Measurements from ENCODE around the gene POLDIP3. TPM values are rescaled to one million over a fixed set of nuclear protein-coding genes. Genes with fewer than 3 reads are reported as not detected.
A peak's percentile ranks its signal among the peaks of the same experiment; 100 is the strongest.

The POLDIP3 gene
- total and polyA plus RNA-seq, 2 experiments from 2014 or later = 31.4 to 40.3 TPM

- peaks cover 69% of the 10 kb centered on the region for H3K79me2 ChIP-seq
- H3K9me3 ChIP-seq (ENCODE audit: low read depth) = no peaks in the 10 kb centered on the region
- 99% methylated on average over 11 of the region's 12 CpGs for WGBS (ENCODE audit: low lambda C conversion rate, missing lambda C conversion rate)
- no peak for DNase-seq (ENCODE audit: low spot score)
- H3K4me2 ChIP-seq = no peak overlapping the region
- no peaks in the 10 kb centered on the region for H3K27me3 ChIP-seq
- no peaks in the 10 kb centered on the region for H3K9me2 ChIP-seq (replicated peaks; ENCODE audit: insufficient read depth)
- TF ChIP-seq EZH2phosphoT487 (IDR thresholded peaks at IDR 0.05; ENCODE audit: low read depth, severe bottlenecking, unreplicated experiment) = no peak
- no peak for TF ChIP-seq EZH2 (IDR thresholded peaks at IDR 0.05; ENCODE audit: borderline replicate concordance)
- no peak for TF ChIP-seq CTCF (IDR thresholded peaks at IDR 0.05; ENCODE audit: poor library complexity)
- H3K4me3 ChIP-seq = no peak overlapping the region
- H3K36me3 ChIP-seq (replicated peaks; ENCODE audit: insufficient read depth, low read depth) = peaks cover under 1% of the 10 kb centered on the region
- no peak overlapping the region for H3K27ac ChIP-seq
- H4K20me1 ChIP-seq (ENCODE audit: insufficient read depth, poor library complexity, severe bottlenecking) = peaks cover 7% of the 10 kb centered on the region
- peaks cover 14% of the 10 kb centered on the region for H3K4me1 ChIP-seq (ENCODE audit: insufficient read depth)
- H2AFZ ChIP-seq = no peak overlapping the region
These were observed 22.9 kb upstream of the POLDIP3 start for GRCh38 chr22:42637555-42637954.

DNA sequence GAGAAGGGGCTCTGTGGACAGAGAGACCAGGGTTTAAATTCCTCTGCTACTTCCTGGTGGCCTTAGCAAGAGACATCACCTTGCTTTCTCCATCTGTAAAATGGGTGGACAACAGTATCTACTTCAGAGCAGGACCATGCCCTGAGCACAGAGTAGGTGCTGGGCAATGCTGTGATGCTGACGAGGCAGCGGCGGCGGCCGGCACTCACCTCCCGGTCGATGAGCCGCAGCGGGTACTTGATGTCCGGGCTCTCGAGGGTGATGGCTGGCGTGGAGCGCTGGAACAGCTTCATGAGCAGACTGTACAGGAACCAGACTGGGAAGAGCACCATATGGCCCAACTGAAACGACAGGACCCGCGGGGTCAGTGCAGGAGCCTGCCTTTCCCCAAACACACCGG, 21.8 kb upstream of the POLDIP3 start:
- H3K4me1 ChIP-seq (ENCODE audit: insufficient read depth) = peaks cover 6% of the 10 kb centered on the region
- H2AFZ ChIP-seq = no peak overlapping the region
- H3K27me3 ChIP-seq = no peaks in the 10 kb centered on the region
- H4K20me1 ChIP-seq (ENCODE audit: insufficient read depth, poor library complexity, severe bottlenecking) = peaks cover 16% of the 10 kb centered on the region
- H3K4me3 ChIP-seq = no peak overlapping the region
- no peak overlapping the region for H3K4me2 ChIP-seq
- H3K9me2 ChIP-seq (replicated peaks; ENCODE audit: insufficient read depth) = no peaks in the 10 kb centered on the region
- DNase-seq (ENCODE audit: low spot score) = no peak
- peaks cover 60% of the 10 kb centered on the region for H3K79me2 ChIP-seq
- TF ChIP-seq EZH2phosphoT487 (IDR thresholded peaks at IDR 0.05; ENCODE audit: low read depth, severe bottlenecking, unreplicated experiment) (no peak), CTCF (IDR thresholded peaks at IDR 0.05; ENCODE audit: poor library complexity) (no peak), EZH2 (IDR thresholded peaks at IDR 0.05; ENCODE audit: borderline replicate concordance) (no peak)
- H3K36me3 ChIP-seq (replicated peaks; ENCODE audit: insufficient read depth, low read depth) = peaks cover 4% of the 10 kb centered on the region
- WGBS (ENCODE audit: low lambda C conversion rate, missing lambda C conversion rate) = 92% methylated on average over 17 of the region's 17 CpGs
- H3K27ac ChIP-seq = no peak overlapping the region
- no peaks in the 10 kb centered on the region for H3K9me3 ChIP-seq (ENCODE audit: low read depth)

- Histone ChIP-seq H3K9me3 (ENCODE audit: low read depth) (no peaks in the 10 kb centered on the region), H3K27me3 (no peaks in the 10 kb centered on the region), H2AFZ (no peak overlapping the region), H3K36me3 (replicated peaks; ENCODE audit: insufficient read depth, low read depth) (peaks cover 4% of the 10 kb centered on the region), H3K4me1 (ENCODE audit: insufficient read depth) (no peaks in the 10 kb centered on the region), H3K79me2 (peaks cover 50% of the 10 kb centered on the region), H3K27ac (peak overlapping the region; percentile 63), H3K4me3 (no peak overlapping the region), H3K9me2 (replicated peaks; ENCODE audit: insufficient read depth) (no peaks in the 10 kb centered on the region), H4K20me1 (ENCODE audit: insufficient read depth, poor library complexity, severe bottlenecking) (peaks cover 16% of the 10 kb centered on the region), H3K4me2 (no peak overlapping the region)
- TF ChIP-seq EZH2 (IDR thresholded peaks at IDR 0.05; ENCODE audit: borderline replicate concordance) = no peak
- no peak for TF ChIP-seq EZH2phosphoT487 (IDR thresholded peaks at IDR 0.05; ENCODE audit: low read depth, severe bottlenecking, unreplicated experiment)
- TF ChIP-seq CTCF (IDR thresholded peaks at IDR 0.05; ENCODE audit: poor library complexity) = no peak
- no peak for DNase-seq (ENCODE audit: low spot score)
- WGBS (ENCODE audit: low lambda C conversion rate, missing lambda C conversion rate) = 87% methylated on average over 3 of the region's 3 CpGs
These were observed 20.8 kb upstream of the POLDIP3 start for GRCh38 chr22:42635531-42635930.

GRCh38 chr22:42633013-42633412, 18.3 kb upstream of the POLDIP3 start:
- TF ChIP-seq EZH2phosphoT487 (IDR thresholded peaks at IDR 0.05; ENCODE audit: low read depth, severe bottlenecking, unreplicated experiment) = no peak
- TF ChIP-seq CTCF (IDR thresholded peaks at IDR 0.05; ENCODE audit: poor library complexity) = no peak
- no peak for TF ChIP-seq EZH2 (IDR thresholded peaks at IDR 0.05; ENCODE audit: borderline replicate concordance)
- peaks cover 26% of the 10 kb centered on the region for H3K79me2 ChIP-seq

More at GRCh38 chr22:42633013-42633412, 18.3 kb upstream of the POLDIP3 start:
- H3K27me3 ChIP-seq = no peaks in the 10 kb centered on the region
- H2AFZ ChIP-seq = no peak overlapping the region
- no peak overlapping the region for H3K27ac ChIP-seq
- H4K20me1 ChIP-seq (ENCODE audit: insufficient read depth, poor library complexity, severe bottlenecking) = peaks cover 16% of the 10 kb centered on the region
- no peaks in the 10 kb centered on the region for H3K9me2 ChIP-seq (replicated peaks; ENCODE audit: insufficient read depth)
- no peaks in the 10 kb centered on the region for H3K9me3 ChIP-seq (ENCODE audit: low read depth)
- 97% methylated on average over 9 of the region's 9 CpGs for WGBS (ENCODE audit: low lambda C conversion rate, missing lambda C conversion rate)
- no peak overlapping the region for H3K4me2 ChIP-seq
- peaks cover 4% of the 10 kb centered on the region for H3K36me3 ChIP-seq (replicated peaks; ENCODE audit: insufficient read depth, low read depth)
- no peak overlapping the region for H3K4me3 ChIP-seq
- no peaks in the 10 kb centered on the region for H3K4me1 ChIP-seq (ENCODE audit: insufficient read depth)
- no peak for DNase-seq (ENCODE audit: low spot score)

Measured in hepatocyte (in vitro differentiated cells).